DND-41 (cell line): ENCODE results near the gene BMPER.

ENCODE experiments used
- ATAC-seq: fragments of 200-7000 bp; cut with Tn5 transposase; 3 replicates; pipeline ENCODE4 v1.9.1; 2021; ENCODE audit warnings: low read depth; ENCODE audit not compliant: insufficient read depth
- DNase-seq: peaks from one replicate; pipeline ENCODE4 v3.0.0-alpha.2; 2020
- H2AFZ ChIP-seq: 2 replicates; pipeline ENCODE4 v1.6.0; 2012; ENCODE audit warnings: low read depth, low read length
- H3K27ac ChIP-seq: 2 replicates; pipeline ENCODE4 v1.5.1; 2012; ENCODE audit warnings: low read length, inconsistent platforms
- H3K27me3 ChIP-seq: fragments of 200-600 bp; sonication (generic); 2 replicates; pipeline ENCODE4 v1.6.0; 2012; ENCODE audit warnings: low read length, mild to moderate bottlenecking, inconsistent platforms; ENCODE audit not compliant: insufficient read depth, poor library complexity
- H3K36me3 ChIP-seq: 2 replicates; pipeline ENCODE4 v1.5.1; 2012; ENCODE audit warnings: low read length, inconsistent platforms; ENCODE audit not compliant: insufficient read depth
- H3K4me1 ChIP-seq: 2 replicates; pipeline ENCODE4 v1.5.1; 2012; ENCODE audit warnings: mild to moderate bottlenecking, low read length; ENCODE audit not compliant: insufficient read depth
- H3K4me2 ChIP-seq: 2 replicates; pipeline ENCODE4 v1.6.0; 2012; ENCODE audit warnings: mild to moderate bottlenecking, moderate library complexity, low read length, inconsistent platforms; ENCODE audit not compliant: insufficient read depth
- H3K4me3 ChIP-seq, 2 experiments: fragments of 200-600 bp in 1 of 2; shearing (Covaris generic) in 1 of 2; 2 replicates each; pipeline ENCODE4 v1.5.1; 2012 to 2016; ENCODE audit warnings: inconsistent platforms in 2 of 2, low read length in 2 of 2, mild to moderate bottlenecking in 2 of 2, low read depth in 1 of 2, moderate library complexity in 1 of 2
- H3K79me2 ChIP-seq: 2 replicates; pipeline ENCODE4 v1.6.0; 2012; ENCODE audit warnings: low read length, inconsistent platforms; ENCODE audit not compliant: insufficient read depth
- H3K9ac ChIP-seq: 2 replicates; pipeline ENCODE4 v1.6.0; 2012; ENCODE audit warnings: low read depth, mild to moderate bottlenecking, inconsistent platforms, low read length, moderate library complexity
- H3K9me3 ChIP-seq: 2 replicates; pipeline ENCODE4 v1.5.1; 2012; ENCODE audit warnings: low read length, moderate library complexity, mild to moderate bottlenecking, inconsistent platforms; ENCODE audit not compliant: insufficient read depth, severe bottlenecking
- H4K20me1 ChIP-seq: 2 replicates; pipeline ENCODE4 v1.6.0; 2012; ENCODE audit warnings: low read length; ENCODE audit not compliant: insufficient read depth
- CTCF ChIP-seq: IDR thresholded peaks from 2 replicates; pipeline ENCODE4 v1.5.1; 2012; ENCODE audit warnings: borderline replicate concordance, low read length, moderate library complexity, mild to moderate bottlenecking; ENCODE audit not compliant: poor library complexity, severe bottlenecking; ENCODE audit errors: extremely low read depth
- EZH2 ChIP-seq: IDR thresholded peaks from 3 replicates; pipeline ENCODE4 v1.6.1; 2012; ENCODE audit warnings: borderline replicate concordance, low read depth, mild to moderate bottlenecking, moderate library complexity, low read length, inconsistent platforms; ENCODE audit not compliant: severe bottlenecking

Gene BMPER

DNA sequence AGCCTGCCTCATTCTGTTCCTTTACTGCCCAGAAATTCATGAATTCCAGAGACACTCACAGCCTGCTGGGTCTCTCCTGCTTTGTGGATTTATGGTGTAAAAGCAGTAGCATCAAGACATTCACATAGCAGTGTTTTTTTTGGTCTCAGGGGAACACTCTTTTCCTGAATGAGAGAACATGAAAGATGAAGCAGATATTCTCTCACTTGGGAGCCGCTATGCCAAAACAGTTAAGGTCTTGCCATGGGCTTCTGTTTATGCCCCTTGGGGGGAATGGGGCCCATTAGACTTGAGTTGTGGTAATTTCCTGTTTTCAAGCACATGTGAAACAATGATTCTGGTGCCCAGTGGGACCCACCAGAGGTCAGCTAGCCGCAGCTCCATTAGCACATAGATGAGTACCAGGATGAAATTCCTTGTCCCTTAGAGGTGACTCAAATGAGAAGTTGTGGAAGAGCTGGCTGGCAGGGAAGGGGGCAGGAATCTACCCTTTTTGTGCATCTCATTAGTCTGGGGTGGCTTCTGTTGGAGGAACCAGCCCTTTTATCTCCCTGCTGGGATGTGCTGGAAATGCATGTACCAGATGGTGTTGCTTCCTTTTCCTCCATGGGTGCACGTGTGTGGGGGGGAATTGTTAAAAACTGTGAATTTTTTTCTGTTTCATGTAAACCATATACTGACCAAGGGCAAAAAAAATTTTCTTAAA, 13.3 kb downstream of the BMPER start:
- Histone ChIP-seq H3K4me1 (no peaks in the 10 kb centered on the region), H3K4me2 (no peak overlapping the region), H3K9ac (no peak overlapping the region), H3K79me2 (no peaks in the 10 kb centered on the region), H2AFZ (no peak overlapping the region), H4K20me1 (no peaks in the 10 kb centered on the region), H3K27me3 (no peaks in the 10 kb centered on the region), H3K36me3 (no peaks in the 10 kb centered on the region), H3K4me3 (no peak overlapping the region), H3K9me3 (no peaks in the 10 kb centered on the region), H3K27ac (no peak overlapping the region)
- DNase-seq: no peak
- no peak for ATAC-seq
- TF ChIP-seq CTCF (no peak), EZH2 (no peak)

- Histone ChIP-seq H3K4me2 (no peak overlapping the region), H3K79me2 (no peaks in the 10 kb centered on the region), H3K36me3 (no peaks in the 10 kb centered on the region), H3K9ac (no peak overlapping the region), H4K20me1 (no peaks in the 10 kb centered on the region), H3K9me3 (no peaks in the 10 kb centered on the region), H2AFZ (no peak overlapping the region), H3K4me3 (no peak overlapping the region), H3K27me3 (no peaks in the 10 kb centered on the region), H3K27ac (no peak overlapping the region), H3K4me1 (no peaks in the 10 kb centered on the region)
- no peak for TF ChIP-seq EZH2
- no peak for TF ChIP-seq CTCF
- DNase-seq: no peak
- ATAC-seq: no peak
Observed at GRCh38 chr7:33919449-33919848, 14.1 kb downstream of the BMPER start.

GRCh38 chr7:33921216-33921938, 16.0 kb downstream of the BMPER start:
- Histone ChIP-seq H3K9ac (no peak overlapping the region), H4K20me1 (no peaks in the 10 kb centered on the region), H3K9me3 (no peaks in the 10 kb centered on the region), H3K36me3 (no peaks in the 10 kb centered on the region), H3K4me3 (no peak overlapping the region), H3K27me3 (no peaks in the 10 kb centered on the region), H3K79me2 (no peaks in the 10 kb centered on the region), H2AFZ (no peak overlapping the region), H3K4me2 (no peak overlapping the region), H3K27ac (no peak overlapping the region), H3K4me1 (no peaks in the 10 kb centered on the region)
- DNase-seq: no peak
- TF ChIP-seq CTCF: no peak
- no peak for ATAC-seq
